ENCODE results near the gene FMO2.

- TF ChIP-seq POLR2AphosphoS5 (IDR thresholded peaks at IDR 0.05; ENCODE audit: insufficient read depth in 1 of 2, low read depth in 1 of 2), result no peak
- no peak for TF ChIP-seq CTCF (IDR thresholded peaks at IDR 0.05)
- no peak for TF ChIP-seq POLR2A (IDR thresholded peaks at IDR 0.05)
Observed at GRCh38 chr1:171206204-171206977, 21.3 kb downstream of the FMO2 start.

All from vagina (tissue), 2 donors.